ENCODE measurements around the gene CUEDC1. TPM values are rescaled to one million over a fixed set of nuclear protein-coding genes. Genes with fewer than 3 reads are reported as not detected.
A peak's percentile ranks its signal among the peaks of the same experiment; 100 is the strongest.

Gene CUEDC1
- total and polyA plus RNA-seq, 2 of the 13 experiments (the other 11 are each of a cell fraction or from before 2014, with no cell fraction given), result 7.4 to 12.9 TPM

GRCh38 chr17:57938061-57938502 is 17.1 kb downstream of the CUEDC1 start (continued):
- TF ChIP-seq, protein P1, sequence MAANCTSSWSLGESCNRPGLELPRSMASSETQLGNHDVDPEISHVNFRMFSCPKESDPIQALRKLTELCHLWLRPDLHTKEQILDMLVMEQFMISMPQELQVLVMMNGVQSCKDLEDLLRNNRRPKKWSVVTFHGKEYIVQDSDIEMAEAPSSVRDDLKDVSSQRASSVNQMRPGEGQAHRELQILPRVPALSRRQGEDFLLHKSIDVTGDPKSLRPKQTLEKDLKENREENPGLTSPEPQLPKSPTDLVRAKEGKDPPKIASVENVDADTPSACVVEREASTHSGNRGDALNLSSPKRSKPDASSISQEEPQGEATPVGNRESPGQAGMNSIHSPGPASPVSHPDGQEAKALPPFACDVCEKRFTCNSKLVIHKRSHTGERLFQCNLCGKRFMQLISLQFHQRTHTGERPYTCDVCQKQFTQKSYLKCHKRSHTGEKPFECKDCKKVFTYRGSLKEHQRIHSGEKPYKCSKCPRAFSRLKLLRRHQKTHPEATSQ (CRISPR knock-in tag; IDR thresholded peaks at IDR 0.05; ENCODE audit: borderline replicate concordance), result no peak
- TF ChIP-seq MLLT10 (CRISPR knock-in tag; IDR thresholded peaks at IDR 0.05) (no peak), REXO4 (CRISPR knock-in tag; IDR thresholded peaks at IDR 0.05; ENCODE audit: borderline replicate concordance) (no peak), CHCHD3 (CRISPR knock-in tag; IDR thresholded peaks at IDR 0.05) (no peak), EED (CRISPR knock-in tag; IDR thresholded peaks at IDR 0.05) (no peak), FIP1L1 (IDR thresholded peaks at IDR 0.05; ENCODE audit: borderline replicate concordance, insufficient read depth, low read depth, low read length) (no peak), NFIC (IDR thresholded peaks at IDR 0.05; ENCODE audit: low read length) (no peak), ZSCAN22 (CRISPR knock-in tag; IDR thresholded peaks at IDR 0.05) (no peak), ATM (IDR thresholded peaks at IDR 0.05; ENCODE audit: borderline replicate concordance) (no peak), HOXA7 (CRISPR knock-in tag; IDR thresholded peaks at IDR 0.05) (no peak), FLYWCH1 (CRISPR knock-in tag; IDR thresholded peaks at IDR 0.05) (no peak), ZNF75D (CRISPR knock-in tag; IDR thresholded peaks at IDR 0.05; ENCODE audit: borderline replicate concordance) (no peak), ZNF792 (CRISPR knock-in tag; IDR thresholded peaks at IDR 0.05) (peak; percentile 60; the same call in 1 of the 2 replicates), KDM3A (CRISPR knock-in tag; IDR thresholded peaks at IDR 0.05; ENCODE audit: low read depth) (0 out of 2 replicates have a peak, but pooled peaks have one; percentile 51), KDM5B (CRISPR knock-in tag; IDR thresholded peaks at IDR 0.05; ENCODE audit: borderline replicate concordance) (no peak; the same call in 1 of the 2 replicates), ZNF772 (CRISPR knock-in tag; IDR thresholded peaks at IDR 0.05) (no peak), KLF11 (CRISPR knock-in tag; IDR thresholded peaks at IDR 0.05) (peak; percentile 67; the same call in 1 of the 2 replicates), SMARCC2 (IDR thresholded peaks at IDR 0.05) (no peak), ZNF788 (CRISPR knock-in tag; IDR thresholded peaks at IDR 0.05; ENCODE audit: borderline replicate concordance) (0 out of 2 replicates have a peak, but pooled peaks have one; percentile 22)
- TF ChIP-seq, protein P2, sequence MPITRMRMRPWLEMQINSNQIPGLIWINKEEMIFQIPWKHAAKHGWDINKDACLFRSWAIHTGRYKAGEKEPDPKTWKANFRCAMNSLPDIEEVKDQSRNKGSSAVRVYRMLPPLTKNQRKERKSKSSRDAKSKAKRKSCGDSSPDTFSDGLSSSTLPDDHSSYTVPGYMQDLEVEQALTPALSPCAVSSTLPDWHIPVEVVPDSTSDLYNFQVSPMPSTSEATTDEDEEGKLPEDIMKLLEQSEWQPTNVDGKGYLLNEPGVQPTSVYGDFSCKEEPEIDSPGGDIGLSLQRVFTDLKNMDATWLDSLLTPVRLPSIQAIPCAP (CRISPR knock-in tag; IDR thresholded peaks at IDR 0.05; ENCODE audit: low read depth), result no peak
- TF ChIP-seq, protein P3, sequence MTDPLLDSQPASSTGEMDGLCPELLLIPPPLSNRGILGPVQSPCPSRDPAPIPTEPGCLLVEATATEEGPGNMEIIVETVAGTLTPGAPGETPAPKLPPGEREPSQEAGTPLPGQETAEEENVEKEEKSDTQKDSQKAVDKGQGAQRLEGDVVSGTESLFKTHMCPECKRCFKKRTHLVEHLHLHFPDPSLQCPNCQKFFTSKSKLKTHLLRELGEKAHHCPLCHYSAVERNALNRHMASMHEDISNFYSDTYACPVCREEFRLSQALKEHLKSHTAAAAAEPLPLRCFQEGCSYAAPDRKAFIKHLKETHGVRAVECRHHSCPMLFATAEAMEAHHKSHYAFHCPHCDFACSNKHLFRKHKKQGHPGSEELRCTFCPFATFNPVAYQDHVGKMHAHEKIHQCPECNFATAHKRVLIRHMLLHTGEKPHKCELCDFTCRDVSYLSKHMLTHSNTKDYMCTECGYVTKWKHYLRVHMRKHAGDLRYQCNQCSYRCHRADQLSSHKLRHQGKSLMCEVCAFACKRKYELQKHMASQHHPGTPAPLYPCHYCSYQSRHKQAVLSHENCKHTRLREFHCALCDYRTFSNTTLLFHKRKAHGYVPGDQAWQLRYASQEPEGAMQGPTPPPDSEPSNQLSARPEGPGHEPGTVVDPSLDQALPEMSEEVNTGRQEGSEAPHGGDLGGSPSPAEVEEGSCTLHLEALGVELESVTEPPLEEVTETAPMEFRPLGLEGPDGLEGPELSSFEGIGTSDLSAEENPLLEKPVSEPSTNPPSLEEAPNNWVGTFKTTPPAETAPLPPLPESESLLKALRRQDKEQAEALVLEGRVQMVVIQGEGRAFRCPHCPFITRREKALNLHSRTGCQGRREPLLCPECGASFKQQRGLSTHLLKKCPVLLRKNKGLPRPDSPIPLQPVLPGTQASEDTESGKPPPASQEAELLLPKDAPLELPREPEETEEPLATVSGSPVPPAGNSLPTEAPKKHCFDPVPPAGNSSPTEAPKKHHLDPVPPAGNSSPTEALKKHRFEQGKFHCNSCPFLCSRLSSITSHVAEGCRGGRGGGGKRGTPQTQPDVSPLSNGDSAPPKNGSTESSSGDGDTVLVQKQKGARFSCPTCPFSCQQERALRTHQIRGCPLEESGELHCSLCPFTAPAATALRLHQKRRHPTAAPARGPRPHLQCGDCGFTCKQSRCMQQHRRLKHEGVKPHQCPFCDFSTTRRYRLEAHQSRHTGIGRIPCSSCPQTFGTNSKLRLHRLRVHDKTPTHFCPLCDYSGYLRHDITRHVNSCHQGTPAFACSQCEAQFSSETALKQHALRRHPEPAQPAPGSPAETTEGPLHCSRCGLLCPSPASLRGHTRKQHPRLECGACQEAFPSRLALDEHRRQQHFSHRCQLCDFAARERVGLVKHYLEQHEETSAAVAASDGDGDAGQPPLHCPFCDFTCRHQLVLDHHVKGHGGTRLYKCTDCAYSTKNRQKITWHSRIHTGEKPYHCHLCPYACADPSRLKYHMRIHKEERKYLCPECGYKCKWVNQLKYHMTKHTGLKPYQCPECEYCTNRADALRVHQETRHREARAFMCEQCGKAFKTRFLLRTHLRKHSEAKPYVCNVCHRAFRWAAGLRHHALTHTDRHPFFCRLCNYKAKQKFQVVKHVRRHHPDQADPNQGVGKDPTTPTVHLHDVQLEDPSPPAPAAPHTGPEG (CRISPR knock-in tag; IDR thresholded peaks at IDR 0.05), result no peak

Measured in HepG2 (cell line).